BE2C (cell line): ENCODE data around the gene BRINP2.

ENCODE experiments used
- DNase-seq: peaks from one replicate; pipeline ENCODE4 v3.0.0-alpha.2; 2020
- H3K27me3 ChIP-seq: fragments of 250-450 bp; sonication (Bioruptor Pico); 2 replicates; pipeline ENCODE4 v1.5.1; 2020; ENCODE audit warnings: mild to moderate bottlenecking
- H3K36me3 ChIP-seq: fragments of 250-450 bp; sonication (Bioruptor Pico); 2 replicates; pipeline ENCODE4 v1.5.1; 2020; ENCODE audit warnings: mild to moderate bottlenecking
- H3K4me1 ChIP-seq: fragments of 250-450 bp; sonication (Bioruptor Pico); 2 replicates; pipeline ENCODE4 v1.5.1; 2020
- H3K4me3 ChIP-seq: 2 replicates; pipeline ENCODE4 v1.5.1; 2011; ENCODE audit warnings: low read depth, low read length
- H3K9me3 ChIP-seq: fragments of 250-450 bp; sonication (Bioruptor Pico); 2 replicates; pipeline ENCODE4 v1.5.1; 2020
- CTCF ChIP-seq: IDR thresholded peaks from 2 replicates; pipeline ENCODE4 v1.5.1; 2012; ENCODE audit warnings: mild to moderate bottlenecking, low read depth, low read length

BRINP2 gene

DNA sequence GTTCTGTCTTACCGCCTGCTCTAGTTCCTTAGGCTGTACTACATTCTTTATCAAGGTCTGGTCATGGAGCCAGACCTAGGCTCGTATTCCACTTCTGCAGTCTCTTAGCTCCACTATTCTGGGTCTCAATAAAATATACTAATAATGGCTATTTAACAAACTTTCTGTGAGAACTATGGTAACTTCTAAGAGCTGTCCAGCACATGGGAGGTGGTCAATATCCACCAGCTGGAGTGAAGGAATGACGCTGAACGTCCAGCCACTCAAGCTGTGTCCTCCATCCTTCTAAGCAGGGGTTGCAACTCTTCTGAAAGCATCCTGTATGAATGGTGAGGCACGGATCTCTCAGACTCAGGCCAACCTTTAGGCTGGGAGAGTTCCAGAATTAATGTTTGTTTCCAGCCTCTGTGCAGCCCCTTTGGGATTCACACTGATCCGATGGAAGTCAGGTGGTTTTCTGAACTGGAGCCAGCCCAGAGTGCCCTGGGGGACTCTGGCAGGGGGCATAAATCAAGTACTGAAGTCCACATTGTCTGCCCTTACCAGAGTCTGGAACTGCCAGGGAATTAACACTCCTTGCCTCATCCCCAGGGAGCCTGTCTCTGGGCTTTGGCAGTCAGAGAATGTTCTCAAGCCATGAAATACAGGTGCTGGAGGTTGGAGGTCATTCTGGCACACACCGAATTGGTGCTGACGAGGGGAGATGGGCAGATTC is 57.4 kb downstream of the BRINP2 start:
- no peaks in the 10 kb centered on the region; the same call in 1 of the 2 replicates for H3K9me3 ChIP-seq
- no peak for TF ChIP-seq CTCF
- no peaks in the 10 kb centered on the region for H3K27me3 ChIP-seq
- no peak overlapping the region for H3K4me3 ChIP-seq
- no peaks in the 10 kb centered on the region for H3K36me3 ChIP-seq
- no peaks in the 10 kb centered on the region for H3K4me1 ChIP-seq
- no peak for DNase-seq

DNA sequence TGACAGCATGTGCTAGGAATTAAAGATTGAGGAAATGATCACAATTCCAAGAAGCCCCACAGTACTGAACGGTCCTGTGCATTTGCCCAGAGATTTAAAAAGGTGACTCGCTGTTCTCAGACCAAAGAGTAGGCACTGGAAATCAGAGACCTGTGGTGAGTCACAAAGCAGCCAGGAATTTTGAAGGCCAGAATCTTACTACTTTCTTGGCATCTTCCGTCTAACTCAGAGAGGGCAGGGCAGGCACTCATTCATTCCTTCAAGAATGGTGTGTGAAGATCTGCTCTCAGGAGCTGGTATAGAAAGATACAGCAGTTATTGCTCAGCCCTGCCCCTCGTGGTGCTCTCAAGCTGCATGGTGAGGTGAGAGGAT is 57.9 kb downstream of the BRINP2 start:
- H3K9me3 ChIP-seq = no peaks in the 10 kb centered on the region; the same call in 1 of the 2 replicates
- TF ChIP-seq CTCF = no peak
- H3K36me3 ChIP-seq = no peaks in the 10 kb centered on the region
- H3K4me3 ChIP-seq = no peak overlapping the region
- H3K27me3 ChIP-seq = no peaks in the 10 kb centered on the region
- H3K4me1 ChIP-seq = no peaks in the 10 kb centered on the region
- DNase-seq = no peak

GRCh38 chr1:177229781-177230180 is 59.0 kb downstream of the BRINP2 start:
- Histone ChIP-seq H3K4me3 (no peak overlapping the region), H3K9me3 (no peaks in the 10 kb centered on the region; the same call in 1 of the 2 replicates), H3K27me3 (no peaks in the 10 kb centered on the region), H3K4me1 (no peaks in the 10 kb centered on the region), H3K36me3 (no peaks in the 10 kb centered on the region)
- DNase-seq = no peak
- TF ChIP-seq CTCF = no peak

DNA sequence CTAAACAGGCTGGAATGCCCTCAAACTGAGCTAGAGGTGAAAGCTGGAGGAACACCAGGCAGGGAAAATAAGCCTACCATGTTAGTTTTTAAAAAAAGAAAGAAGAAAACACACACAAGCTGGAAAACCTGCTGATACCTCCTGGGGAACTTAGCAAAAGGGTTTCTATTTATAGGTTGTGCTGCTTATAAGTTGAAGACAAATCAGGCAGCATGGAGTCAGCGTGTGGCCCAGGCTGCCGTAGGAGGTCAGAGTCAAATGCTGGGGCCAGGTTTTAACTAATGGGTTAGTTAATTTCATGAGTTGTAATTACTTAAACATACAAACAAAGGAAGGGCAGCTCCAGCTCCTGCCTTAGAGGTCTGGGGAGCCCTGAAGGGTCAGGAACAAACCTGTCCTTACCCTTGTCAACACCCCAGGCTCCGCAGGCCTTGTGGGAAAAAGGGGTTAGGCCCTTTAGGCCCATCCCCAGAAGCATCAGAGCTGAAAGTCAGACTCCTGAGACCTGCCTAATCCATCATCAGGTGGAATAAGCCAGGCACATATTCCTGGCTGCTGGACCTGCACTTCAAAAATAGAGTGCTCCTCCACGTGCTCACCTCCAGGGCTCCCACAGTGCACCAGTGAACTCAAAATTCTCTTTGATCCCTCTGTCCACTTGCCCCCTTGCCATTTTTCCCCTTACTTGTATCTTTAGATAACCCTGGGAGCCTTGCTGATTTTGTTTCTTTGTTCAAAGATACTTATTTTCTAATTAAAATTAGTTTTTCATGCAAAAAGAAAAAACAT is 59.7 kb downstream of the BRINP2 start:
- H3K27me3 ChIP-seq = no peaks in the 10 kb centered on the region
- no peak overlapping the region for H3K4me3 ChIP-seq
- no peaks in the 10 kb centered on the region; the same call in 1 of the 2 replicates for H3K9me3 ChIP-seq
- H3K36me3 ChIP-seq = no peaks in the 10 kb centered on the region
- no peaks in the 10 kb centered on the region for H3K4me1 ChIP-seq
- no peak for DNase-seq
- no peak for TF ChIP-seq CTCF

DNA sequence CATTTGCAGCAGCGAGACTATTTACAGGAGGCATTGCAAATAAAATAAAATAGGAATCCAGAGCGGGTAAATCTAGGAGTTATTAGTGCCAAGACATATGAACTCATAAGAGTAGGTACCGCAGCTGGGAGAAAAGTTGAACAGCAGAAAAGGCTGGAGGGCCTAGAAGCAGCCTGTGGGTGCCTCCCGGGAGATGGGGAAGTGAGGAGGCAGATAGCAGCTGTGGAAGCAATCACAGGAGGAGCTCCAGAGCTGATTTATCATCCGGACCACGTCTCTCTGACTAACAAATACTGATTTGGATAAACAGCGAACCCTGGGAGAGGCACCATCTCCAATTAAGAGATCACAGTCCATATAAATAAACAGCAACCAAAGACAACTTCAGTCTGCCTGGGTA is 64.6 kb downstream of the BRINP2 start:
- H3K27me3 ChIP-seq = no peaks in the 10 kb centered on the region
- DNase-seq = no peak
- no peaks in the 10 kb centered on the region for H3K36me3 ChIP-seq
- no peaks in the 10 kb centered on the region for H3K4me1 ChIP-seq
- H3K4me3 ChIP-seq = no peak overlapping the region
- no peak for TF ChIP-seq CTCF
- no peaks in the 10 kb centered on the region for H3K9me3 ChIP-seq

DNA sequence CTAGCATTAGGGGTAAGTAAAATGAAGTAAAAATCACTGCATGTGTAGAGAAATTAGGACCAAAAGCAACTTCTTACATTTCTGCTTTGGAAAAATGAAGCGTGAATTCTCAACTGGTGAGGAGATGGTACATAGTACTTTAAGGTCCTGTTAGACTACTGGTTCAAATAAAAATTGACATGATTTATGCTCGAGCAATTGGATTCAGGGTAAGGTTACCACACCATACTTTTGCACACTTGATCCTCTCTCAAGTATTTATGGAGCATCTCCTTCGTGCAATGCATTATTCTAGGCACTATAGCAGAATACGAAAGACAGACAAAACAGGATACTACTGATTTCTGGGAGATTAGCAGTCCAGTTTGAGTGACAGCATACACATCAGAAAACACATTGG is 66.2 kb downstream of the BRINP2 start:
- no peak for DNase-seq

More for the DNA sequence above, 66.2 kb downstream of the BRINP2 start:
- H3K4me1 ChIP-seq = no peaks in the 10 kb centered on the region
- H3K27me3 ChIP-seq = no peaks in the 10 kb centered on the region
- no peak for TF ChIP-seq CTCF
- H3K36me3 ChIP-seq = no peaks in the 10 kb centered on the region
- no peak overlapping the region for H3K4me3 ChIP-seq
- no peaks in the 10 kb centered on the region for H3K9me3 ChIP-seq
